K562 (cell line): ENCODE data around the gene PTPMT1. TPM values are rescaled to one million over a fixed set of nuclear protein-coding genes. Genes with fewer than 3 reads are reported as not detected.

Source experiments
- CC2D1A ChIP-seq: fragments of 450-650 bp; IDR thresholded peaks from 2 replicates; pipeline ENCODE4 v1.6.1; 2017; ENCODE audit warnings: mild to moderate bottlenecking
- ETV6 ChIP-seq, 3 experiments: fragments of 150-350 bp in 1 of 3; sonication (generic) in 1 of 3; formaldehyde crosslinking in 1 of 3; IDR thresholded peaks; 2 replicates each; pipeline versions ENCODE4 v1.6.1 to v1.8.0; 2014 to 2022; ENCODE audit warnings: borderline replicate concordance in 2 of 3, low read depth in 2 of 3, antibody characterized with exemption in 1 of 3, low read length in 1 of 3, mild to moderate bottlenecking in 1 of 3, missing genetic modification reagents in 1 of 3
- GATA2 ChIP-seq: sonication (generic); formaldehyde crosslinking; IDR thresholded peaks from 2 replicates; pipeline ENCODE4 v1.4.0; 2020; ENCODE audit warnings: mild to moderate bottlenecking, missing genetic modification reagents
- HNRNPLL ChIP-seq: fragments of 200-400 bp; formaldehyde crosslinking; IDR thresholded peaks from 2 replicates; pipeline ENCODE4 v1.6.1; 2017; ENCODE audit warnings: low read length, low read depth, mild to moderate bottlenecking; ENCODE audit not compliant: poor library complexity, severe bottlenecking
- MIER1 ChIP-seq: fragments of 450-650 bp; IDR thresholded peaks from 2 replicates; pipeline ENCODE4 v1.6.1; 2016; ENCODE audit warnings: antibody characterized with exemption, mild to moderate bottlenecking, low read depth
- NCOA1 ChIP-seq: fragments of 450-650 bp; IDR thresholded peaks from 2 replicates; pipeline ENCODE4 v1.6.1; 2016; ENCODE audit warnings: low read depth
- NCOR1 ChIP-seq: fragments of 450-650 bp; IDR thresholded peaks from 2 replicates; pipeline ENCODE4 v1.6.1; 2016; ENCODE audit warnings: mild to moderate bottlenecking, moderate library complexity
- NEUROD1 ChIP-seq: fragments of 150-350 bp; IDR thresholded peaks from 2 replicates; pipeline ENCODE4 v1.6.1; 2014; ENCODE audit warnings: borderline replicate concordance, low read length, low read depth; ENCODE audit not compliant: partially characterized antibody
- PATZ1 ChIP-seq: fragments of 250-450 bp; sonication (Bioruptor Pico); IDR thresholded peaks from 2 replicates; pipeline ENCODE4 v1.5.0; 2020; ENCODE audit warnings: mild to moderate bottlenecking, borderline replicate concordance
- PCBP1 ChIP-seq: fragments of 200-400 bp; formaldehyde crosslinking; IDR thresholded peaks from 2 replicates; pipeline ENCODE4 v1.6.1; 2018; ENCODE audit warnings: mild to moderate bottlenecking, low read depth, low read length; ENCODE audit not compliant: poor library complexity, severe bottlenecking
- POLR2H ChIP-seq: IDR thresholded peaks from 2 replicates; pipeline ENCODE4 v1.6.1; 2016; ENCODE audit warnings: missing genetic modification characterization, low read depth, mild to moderate bottlenecking, control low read depth, missing compliant biosample characterization, moderate library complexity
- RBM34 ChIP-seq: fragments of 200-400 bp; formaldehyde crosslinking; IDR thresholded peaks from 2 replicates; pipeline ENCODE4 v1.6.1; 2018; ENCODE audit warnings: low read length, borderline replicate concordance; ENCODE audit not compliant: insufficient read depth
- SMAD3 ChIP-seq: fragments of 450-650 bp; formaldehyde crosslinking; conservative IDR thresholded peaks from 2 replicates; pipeline ENCODE4 v1.4.0; 2020; ENCODE audit warnings: mild to moderate bottlenecking
- SRSF1 ChIP-seq: fragments of 200-400 bp; formaldehyde crosslinking; IDR thresholded peaks from 2 replicates; pipeline ENCODE4 v1.6.1; 2017; ENCODE audit warnings: mild to moderate bottlenecking, low read depth, low read length, moderate library complexity
- TEAD2 ChIP-seq: fragments of 450-650 bp; IDR thresholded peaks from 2 replicates; pipeline ENCODE4 v1.6.1; 2016; ENCODE audit warnings: missing genetic modification characterization, control low read depth, missing compliant biosample characterization
- ZC3H8 ChIP-seq: fragments of 450-650 bp; IDR thresholded peaks from 2 replicates; pipeline ENCODE4 v1.6.1; 2017
- ZKSCAN8 ChIP-seq: fragments of 200-800 bp; sonication (Bioruptor generic); IDR thresholded peaks from 2 replicates; pipeline ENCODE4 v1.6.1; 2016; ENCODE audit warnings: missing genetic modification characterization, missing compliant biosample characterization
- ZNF184 ChIP-seq: sonication (generic); formaldehyde crosslinking; IDR thresholded peaks from 2 replicates; pipeline ENCODE4 v1.5.0; 2020; ENCODE audit warnings: missing genetic modification reagents
- ZNF23 ChIP-seq: fragments of 250-450 bp; sonication (Bioruptor Pico); IDR thresholded peaks from 2 replicates; pipeline ENCODE4 v1.4.0; 2020; ENCODE audit warnings: mild to moderate bottlenecking
- ZNF280A ChIP-seq: fragments of 450-650 bp; IDR thresholded peaks from 2 replicates; pipeline ENCODE4 v1.6.1; 2018; ENCODE audit warnings: mild to moderate bottlenecking, low read depth; ENCODE audit not compliant: partially characterized antibody
- ZNF354B ChIP-seq: fragments of 250-450 bp; sonication (Bioruptor Pico); IDR thresholded peaks from 2 replicates; pipeline ENCODE4 v1.4.0; 2020
- ZNF707 ChIP-seq: fragments of 250-450 bp; sonication (Bioruptor Pico); conservative IDR thresholded peaks from 2 replicates; pipeline ENCODE4 v1.8.0; 2022; ENCODE audit warnings: inconsistent platforms, mild to moderate bottlenecking, moderate library complexity
- polyA plus RNA-seq, 8 experiments: library from polyadenylated mRNA; depleted of rRNA in 4 of 8; stranded (reverse) in 5 of 8; unstranded in 3 of 8; fragments of >200 nt; fragmentation: Nextera tagmentation in 2 of 8; fragmentation: Illumina TruSeq in 1 of 8; extraction: Ambion mirVana in 2 of 8; extraction: Trizol in 1 of 8; gene quantifications; 2 replicates each; pipeline versions ENCODE4 v1.2.1 to v1.2.3, GENCODE V29; 2011 to 2014; ENCODE audit warnings: inconsistent platforms in 1 of 8, missing spikeins in 1 of 8
- total RNA-seq, 7 experiments: library from RNA; depleted of rRNA in 6 of 7; stranded (reverse); fragments of >200 nt in 6 of 7; fragmentation: Illumina TruSeq in 2 of 7; extraction: Trizol in 2 of 7; gene quantifications; 2 replicates each; pipeline versions ENCODE4 v1.2.1 to v1.2.3, GENCODE V29; 2011 to 2021; ENCODE audit warnings: low replicate concordance in 1 of 7

Gene PTPMT1
- total and polyA plus RNA-seq, 9 of the 15 experiments (the other 6 are each of a cell fraction or from before 2014, with no cell fraction given): 10.4 to 140 (median 67.2) TPM

GRCh38 chr11:47578524-47579494, 13.4 kb downstream of the PTPMT1 start, which contains the start of the genes KBTBD4 and NDUFS3 (continued):
- TF ChIP-seq ZNF707 (CRISPR knock-in tag) (no peak), MIER1 (peak; percentile 84), ZNF280A (no peak), ZNF184 (no peak), GATA2 (CRISPR knock-in tag) (0 out of 2 replicates have a peak, but pooled peaks have one; percentile 28), NEUROD1 (peak; percentile 87), PCBP1 (no peak), POLR2H (tag) (peak; percentile 69; the same call in 1 of the 2 replicates), HNRNPLL (peak; percentile 60), TEAD2 (tag) (no peak), SMAD3 (CRISPR knock-in tag) (no peak), ZNF354B (CRISPR knock-in tag) (no peak), ZNF23 (CRISPR knock-in tag) (no peak), ZC3H8 (peak; percentile 90; the same call in 1 of the 2 replicates), RBM34 (no peak), ETV6 (IDR thresholded peaks at IDR 0.05; ENCODE audit: borderline replicate concordance in 1 of 2, low read depth in 2 of 2, low read length in 1 of 2) (peak in 1 of 2 experiments; percentile 40; a peak in 2 of 4 replicates), ETV6 (CRISPR knock-in tag; IDR thresholded peaks at IDR 0.05; ENCODE audit: borderline replicate concordance) (no peak), CC2D1A (peak; percentile 92), NCOR1 (peak; percentile 73), NCOA1 (peak; percentile 100), SRSF1 (no peak), ZKSCAN8 (CRISPR knock-in tag) (no peak), PATZ1 (CRISPR knock-in tag) (no peak)
